ENCODE results near the gene SNPH. TPM values are rescaled to one million over a fixed set of nuclear protein-coding genes. Genes with fewer than 3 reads are reported as not detected.

Gene SNPH
- total RNA-seq, 1 donor from 2014 or later: 10.4 TPM

- Histone ChIP-seq H3K36me3 (no peaks in the 10 kb centered on the region), H3K27ac (no peak overlapping the region), H3K9me3 (no peaks in the 10 kb centered on the region), H3K27me3 (no peaks in the 10 kb centered on the region), H3K4me3 (no peak overlapping the region), H3K4me1 (no peaks in the 10 kb centered on the region)
- intact Hi-C loops (cut with DNase I): no loop called here
- DNase-seq (ENCODE audit: low spot score in 2 of 2): no peak
- no peak for TF ChIP-seq CTCF (IDR thresholded peaks at IDR 0.05)
Measured at GRCh38 chr20:1273366-1273765, 7.3 kb downstream of the SNPH start.

- no peaks in the 10 kb centered on the region for H3K9me3 ChIP-seq
- intact Hi-C loops (cut with DNase I): no loop called here
- no peak for DNase-seq (ENCODE audit: low spot score in 2 of 2)
- no peak overlapping the region for H3K4me3 ChIP-seq
- no peak overlapping the region for H3K27ac ChIP-seq
- no peaks in the 10 kb centered on the region for H3K36me3 ChIP-seq
- no peaks in the 10 kb centered on the region for H3K4me1 ChIP-seq
- no peak for TF ChIP-seq CTCF (IDR thresholded peaks at IDR 0.05)
- no peaks in the 10 kb centered on the region for H3K27me3 ChIP-seq
Measured at GRCh38 chr20:1274485-1275311, 8.6 kb downstream of the SNPH start.

GRCh38 chr20:1275919-1276318 is 9.8 kb downstream of the SNPH start:
- no peak for DNase-seq (ENCODE audit: low spot score in 2 of 2)
- no peak for TF ChIP-seq CTCF (IDR thresholded peaks at IDR 0.05)
- Histone ChIP-seq H3K9me3 (no peaks in the 10 kb centered on the region), H3K4me3 (no peak overlapping the region), H3K36me3 (no peaks in the 10 kb centered on the region), H3K4me1 (no peaks in the 10 kb centered on the region), H3K27me3 (no peaks in the 10 kb centered on the region), H3K27ac (no peak overlapping the region)
- intact Hi-C loops (cut with DNase I): no loop called here

- no peak for DNase-seq (ENCODE audit: low spot score in 2 of 2)
- no peaks in the 10 kb centered on the region for H3K27me3 ChIP-seq
- no peak for TF ChIP-seq CTCF (IDR thresholded peaks at IDR 0.05)
Measured at GRCh38 chr20:1277529-1278322, 11.6 kb downstream of the SNPH start.

GRCh38 chr20:1278993-1279392 is 12.9 kb downstream of the SNPH start:
- Histone ChIP-seq H3K4me3 (no peak overlapping the region), H3K36me3 (peaks cover 0 to 8% of the 10 kb centered on the region in 2 donors), H3K4me1 (no peaks in the 10 kb centered on the region), H3K27me3 (no peaks in the 10 kb centered on the region), H3K27ac (no peak overlapping the region), H3K9me3 (no peaks in the 10 kb centered on the region)
- intact Hi-C loops (cut with DNase I): no loop called here
- TF ChIP-seq CTCF (IDR thresholded peaks at IDR 0.05): no peak
- DNase-seq (ENCODE audit: low spot score in 2 of 2): no peak

More at GRCh38 chr20:1277529-1278322, 11.6 kb downstream of the SNPH start:
- no peak overlapping the region for H3K4me3 ChIP-seq
- H3K27ac ChIP-seq: no peak overlapping the region
- no peaks in the 10 kb centered on the region for H3K4me1 ChIP-seq
- intact Hi-C loops (cut with DNase I): no loop called here
- no peaks in the 10 kb centered on the region for H3K36me3 ChIP-seq
- no peaks in the 10 kb centered on the region for H3K9me3 ChIP-seq
